ENCODE results near the gene MIOX. TPM values are rescaled to one million over a fixed set of nuclear protein-coding genes. Genes with fewer than 3 reads are reported as not detected.

The MIOX gene
- total and polyA plus RNA-seq, 2 donors (not counting 3 experiments of a cell fraction or from before 2014, with no cell fraction given), result not detected

DNA sequence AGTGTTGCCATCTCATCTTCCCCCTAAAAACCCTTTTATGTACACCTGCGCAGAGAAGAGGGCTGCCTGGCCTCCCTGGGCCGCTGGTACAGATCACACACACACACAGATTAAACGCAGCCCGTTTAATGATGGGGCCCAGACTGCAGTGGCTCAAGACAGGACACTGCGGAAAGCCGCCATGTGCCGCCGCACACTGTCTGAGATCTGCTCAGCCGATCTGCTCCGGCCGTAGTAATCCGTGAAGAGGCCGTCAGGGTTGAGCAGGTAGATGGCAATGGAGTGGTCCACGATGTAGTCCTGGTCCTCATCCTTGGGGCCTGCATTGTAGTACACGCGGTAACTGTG lies 36.8 kb downstream of the MIOX start:
- POLR2A ChIA-PET, result no interaction called here
- Histone ChIP-seq H4K20me1 (replicated peaks; ENCODE audit: control insufficient read depth, extremely low read depth, insufficient read depth, low read length) (no peaks in the 10 kb centered on the region), H3K27me3 (ENCODE audit: control insufficient read depth in 2 of 2, insufficient read depth in 2 of 2, low read length in 2 of 2) (no peaks in the 10 kb centered on the region), H3K9me3 (replicated peaks; ENCODE audit: control insufficient read depth, insufficient read depth, low read length) (no peaks in the 10 kb centered on the region), H3K9me1 (replicated peaks; ENCODE audit: control insufficient read depth, extremely low read depth, insufficient read depth, low read length) (no peaks in the 10 kb centered on the region), H3K4me3 (replicated peaks in 1 of 3; ENCODE audit: insufficient read depth in 1 of 3, low read depth in 1 of 3, low read length in 3 of 3) (no peak overlapping the region), H2AFZ (ENCODE audit: low read depth, low read length) (no peak overlapping the region), H3K4me1 (ENCODE audit: control insufficient read depth, extremely low read depth, insufficient read depth, low read length) (peaks cover 12% of the 10 kb centered on the region), H3K79me2 (ENCODE audit: control insufficient read depth, insufficient read depth, low read length) (peaks cover 10% of the 10 kb centered on the region), H3K27ac (ENCODE audit: insufficient read depth, low read depth, low read length) (no peak overlapping the region), H3K9ac (replicated peaks; ENCODE audit: extremely low read depth, insufficient read depth, low read length) (no peak overlapping the region), H3K36me3 (ENCODE audit: control insufficient read depth in 2 of 2, extremely low read depth in 1 of 2, insufficient read depth in 2 of 2, low read length in 2 of 2) (peaks cover 0 to 22% of the 10 kb centered on the region in 2 experiments), H3K4me2 (ENCODE audit: insufficient read depth, low read length) (no peak overlapping the region)
- BruUV-seq (replicated peaks), result no TSS peak
- DNase-seq (ENCODE audit: low read depth, low spot score) (no peak), FAIRE-seq (no peak)
- CTCF ChIA-PET, result no interaction called here
- dilution Hi-C loops (cut with MboI; ENCODE audit: extremely low pct_ligation_motif_present, low sequenced_read_pairs) (no loop called here), intact Hi-C loops (cut with micrococcal nuclease) (no loop called here)
- TF ChIP-seq MYC (IDR thresholded peaks at IDR 0.05; ENCODE audit: low read depth, low read length) (no peak), JUN (IDR thresholded peaks at IDR 0.05; ENCODE audit: borderline replicate concordance, insufficient read depth, insufficient read length, low read depth) (no peak), POLR2AphosphoS5 (IDR thresholded peaks at IDR 0.05; ENCODE audit: insufficient read depth, low read depth, low read length) (no peak), GATA2 (IDR thresholded peaks at IDR 0.05; ENCODE audit: insufficient read depth, insufficient read length, low read depth, low read length) (no peak), EZH2 (IDR thresholded peaks at IDR 0.05; ENCODE audit: borderline replicate concordance, low read depth, low read length, severe bottlenecking) (no peak), FOS (IDR thresholded peaks at IDR 0.05; ENCODE audit: borderline replicate concordance, insufficient read depth, low read length) (no peak), POLR2A (IDR thresholded peaks at IDR 0.05; ENCODE audit: low read depth, low read length) (no peak)
- TF ChIP-seq, protein P1, sequence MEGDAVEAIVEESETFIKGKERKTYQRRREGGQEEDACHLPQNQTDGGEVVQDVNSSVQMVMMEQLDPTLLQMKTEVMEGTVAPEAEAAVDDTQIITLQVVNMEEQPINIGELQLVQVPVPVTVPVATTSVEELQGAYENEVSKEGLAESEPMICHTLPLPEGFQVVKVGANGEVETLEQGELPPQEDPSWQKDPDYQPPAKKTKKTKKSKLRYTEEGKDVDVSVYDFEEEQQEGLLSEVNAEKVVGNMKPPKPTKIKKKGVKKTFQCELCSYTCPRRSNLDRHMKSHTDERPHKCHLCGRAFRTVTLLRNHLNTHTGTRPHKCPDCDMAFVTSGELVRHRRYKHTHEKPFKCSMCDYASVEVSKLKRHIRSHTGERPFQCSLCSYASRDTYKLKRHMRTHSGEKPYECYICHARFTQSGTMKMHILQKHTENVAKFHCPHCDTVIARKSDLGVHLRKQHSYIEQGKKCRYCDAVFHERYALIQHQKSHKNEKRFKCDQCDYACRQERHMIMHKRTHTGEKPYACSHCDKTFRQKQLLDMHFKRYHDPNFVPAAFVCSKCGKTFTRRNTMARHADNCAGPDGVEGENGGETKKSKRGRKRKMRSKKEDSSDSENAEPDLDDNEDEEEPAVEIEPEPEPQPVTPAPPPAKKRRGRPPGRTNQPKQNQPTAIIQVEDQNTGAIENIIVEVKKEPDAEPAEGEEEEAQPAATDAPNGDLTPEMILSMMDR (IDR thresholded peaks at IDR 0.05; ENCODE audit: extremely low read depth in 1 of 2, insufficient read depth in 1 of 2, low read depth in 1 of 2, low read length in 2 of 2), result no peak
- TF ChIP-seq, protein P2, sequence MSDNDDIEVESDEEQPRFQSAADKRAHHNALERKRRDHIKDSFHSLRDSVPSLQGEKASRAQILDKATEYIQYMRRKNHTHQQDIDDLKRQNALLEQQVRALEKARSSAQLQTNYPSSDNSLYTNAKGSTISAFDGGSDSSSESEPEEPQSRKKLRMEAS (IDR thresholded peaks at IDR 0.05; ENCODE audit: insufficient read depth, insufficient read length), result no peak
